B cell (primary cell): ENCODE results near the gene RNLS. TPM values are rescaled to one million over a fixed set of nuclear protein-coding genes. Genes with fewer than 3 reads are reported as not detected.

ENCODE experiments used
- ATAC-seq: fragments of 200-7000 bp; cut with Tn5 transposase; one replicate; pipeline ENCODE4 v1.10.0; 2021; ENCODE audit warnings: low read depth, mild to moderate bottlenecking, moderate number of reproducible peaks, moderate library complexity
- CTCF ChIA-PET: fragments of 350-600 bp; sonication (Branson Sonifier 250); formaldehyde crosslinking; loops from one replicate; lab custom pipeline; 2021; ENCODE audit warnings: antibody characterized with exemption, inconsistent platforms; lab: Charles Lee
- POLR2A ChIA-PET: fragments of 350-600 bp; sonication (Branson Sonifier 250); formaldehyde crosslinking; loops from one replicate; lab custom pipeline; 2021; ENCODE audit warnings: antibody characterized with exemption; lab: Charles Lee
- DNase-seq: peaks from one replicate; pipeline ENCODE4 v3.0.0; 2013
- H2AFZ ChIP-seq: 2 replicates; pipeline ENCODE4 v1.6.1; 2012; ENCODE audit warnings: mild to moderate bottlenecking, low read depth, low read length; ENCODE audit not compliant: insufficient read depth, poor library complexity, severe bottlenecking
- H3K27ac ChIP-seq, 2 donors: 1 replicate in 1 of 2; 2 replicates in 1 of 2; pipeline ENCODE4 v1.5.1; 2012 to 2013; ENCODE audit warnings: low read length in 2 of 2, mild to moderate bottlenecking in 2 of 2, moderate library complexity in 1 of 2
- H3K27me3 ChIP-seq, 4 experiments: fragments of 200-600 bp in 1 of 4; sonication (generic) in 1 of 4; replicated peaks in 1 of 4; 1 replicate in 2 of 4; 2 replicates in 2 of 4; pipeline versions ENCODE4 v1.6.1 to v1.7.0; 2013 to 2016; ENCODE audit warnings: low read length in 3 of 4, mild to moderate bottlenecking in 2 of 4, mixed read lengths in 1 of 4, moderate library complexity in 1 of 4; ENCODE audit not compliant: insufficient read depth in 4 of 4, control insufficient read depth in 3 of 4; ENCODE audit errors: control extremely low read depth in 1 of 4
- H3K36me3 ChIP-seq, 2 experiments: replicated peaks in 1 of 2; 1 replicate in 1 of 2; 2 replicates in 1 of 2; pipeline versions ENCODE4 v1.6.1 to v1.7.1; 2013; ENCODE audit warnings: low read length in 1 of 2; ENCODE audit not compliant: insufficient read depth in 2 of 2, control insufficient read depth in 1 of 2; ENCODE audit errors: control extremely low read depth in 1 of 2, extremely low read depth in 1 of 2
- H3K4me1 ChIP-seq, 2 donors: fragments of 200-600 bp in 1 of 2; sonication (generic) in 1 of 2; 1 replicate in 1 of 2; 2 replicates in 1 of 2; pipeline versions ENCODE4 v1.5.1 to v1.6.1; 2013 to 2017; ENCODE audit warnings: low read length in 2 of 2; ENCODE audit not compliant: control insufficient read depth in 2 of 2, insufficient read depth in 2 of 2
- H3K4me2 ChIP-seq: replicated peaks from 2 replicates; pipeline ENCODE3; 2012; ENCODE audit warnings: mild to moderate bottlenecking, low read depth, low read length; ENCODE audit not compliant: poor library complexity, severe bottlenecking
- H3K4me3 ChIP-seq, 5 experiments: fragments of 200-600 bp in 1 of 5; sonication (generic) in 1 of 5; 1 replicate in 3 of 5; 2 replicates in 2 of 5; pipeline versions ENCODE4 v1.5.1 to v1.7.0; 2011 to 2016; ENCODE audit warnings: low read length in 4 of 5, mild to moderate bottlenecking in 4 of 5, low read depth in 2 of 5, control low read depth in 1 of 5, moderate library complexity in 1 of 5; ENCODE audit not compliant: insufficient read depth in 1 of 5; ENCODE audit errors: control extremely low read depth in 1 of 5, extremely low read depth in 1 of 5
- H3K79me2 ChIP-seq: fragments of 200-600 bp; sonication (generic); one replicate; pipeline ENCODE4 v1.6.0; 2016; ENCODE audit warnings: low read length; ENCODE audit not compliant: control insufficient read depth, insufficient read depth
- H3K9ac ChIP-seq: fragments of 200-600 bp; sonication (generic); 2 replicates; pipeline ENCODE4 v1.6.1; 2017; ENCODE audit warnings: mild to moderate bottlenecking, low read length, moderate library complexity
- H3K9me3 ChIP-seq, 3 donors: one replicate each; pipeline versions ENCODE4 v1.6.1 to v1.7.1; 2013; ENCODE audit warnings: low read length in 2 of 3; ENCODE audit not compliant: control insufficient read depth in 2 of 3, insufficient read depth in 1 of 3; ENCODE audit errors: control extremely low read depth in 1 of 3
- H4K20me1 ChIP-seq: 2 replicates; pipeline ENCODE4 v1.6.0; 2012; ENCODE audit warnings: mild to moderate bottlenecking, low read length; ENCODE audit not compliant: insufficient read depth, control insufficient read depth, poor library complexity, severe bottlenecking
- H3K27ac Mint-ChIP-seq: one replicate; pipeline ENCODE4 v1.8.0; 2021; ENCODE audit warnings: mixed read lengths
- H3K27me3 Mint-ChIP-seq: one replicate; pipeline ENCODE4 v1.8.0; 2021; ENCODE audit warnings: mixed read lengths
- H3K4me1 Mint-ChIP-seq: one replicate; pipeline ENCODE4 v1.8.0; 2021; ENCODE audit warnings: mixed read lengths
- H3K4me3 Mint-ChIP-seq: one replicate; pipeline ENCODE4 v1.8.0; 2021; ENCODE audit warnings: mixed read lengths
- H3K9me3 Mint-ChIP-seq: one replicate; pipeline ENCODE4 v1.8.0; 2022; ENCODE audit warnings: mixed read lengths; ENCODE audit not compliant: insufficient read depth
- CTCF ChIP-seq: fragments of 200-600 bp; IDR thresholded peaks from one replicate; pipeline ENCODE4 v1.8.0; 2022; ENCODE audit warnings: antibody characterized with exemption, mild to moderate bottlenecking
- EZH2 ChIP-seq: IDR thresholded peaks from 2 replicates; pipeline ENCODE4 v1.6.1; 2012; ENCODE audit warnings: borderline replicate concordance, low read depth, mild to moderate bottlenecking, moderate library complexity, low read length; ENCODE audit not compliant: insufficient read depth, poor library complexity, severe bottlenecking
- WGBS: methylation state at CpG from one replicate; pipeline ENCODE4 v1.1.5; 2013; ENCODE audit warnings: missing lambda C conversion rate; ENCODE audit not compliant: insufficient coverage; 5-methylcytosine and 5-hydroxymethylcytosine counted together
- intact Hi-C: fragments of 100-400 bp; cut with micrococcal nuclease; formaldehyde crosslinking; loops from one replicate; pipeline ENCODE4 v1.10.0; 2022
- polyA plus RNA-seq: library from polyadenylated mRNA; depleted of rRNA; stranded (reverse); fragments of >200 nt; gene quantifications from 2 replicates; pipeline ENCODE4 v1.2.3, GENCODE V29; 2012
- total RNA-seq, 2 donors: library from RNA; stranded (reverse); fragments of 120-200 nt in 1 of 2; gene quantifications; 1 replicate in 1 of 2; 2 replicates in 1 of 2; pipeline versions ENCODE4 v1.2.3 to v1.2.4, GENCODE V29; 2013 to 2022

The RNLS gene
- total and polyA plus RNA-seq, 2 donors (not counting 1 experiment from before 2014, with no cell fraction given): 3.5 to 7.5 TPM

- Histone ChIP-seq H3K9ac (no peak overlapping the region), H2AFZ (no peak overlapping the region), H3K79me2 (no peaks in the 10 kb centered on the region), H3K27ac (no peak overlapping the region), H3K4me3 (no peak overlapping the region), H3K9me3 (no peaks in the 10 kb centered on the region), H4K20me1 (no peaks in the 10 kb centered on the region), H3K36me3 (no peaks in the 10 kb centered on the region), H3K4me1 (no peaks in the 10 kb centered on the region), H3K4me2 (no peak overlapping the region), H3K27me3 (no peaks in the 10 kb centered on the region)
- no CpG with 5 or more reads among the region's 2 CpGs for WGBS
- Mint-ChIP-seq H3K27me3 (no peaks in the 10 kb centered on the region), H3K27ac (no peak overlapping the region), H3K4me3 (no peak overlapping the region), H3K9me3 (no peaks in the 10 kb centered on the region), H3K4me1 (no peaks in the 10 kb centered on the region)
- TF ChIP-seq CTCF (no peak), EZH2 (no peak)
- ATAC-seq: no peak
- ChIA-PET CTCF (no interaction called here), POLR2A (no interaction called here)
- DNase-seq: no peak
- intact Hi-C loops: no loop called here
These were observed 108.9 kb downstream of the RNLS start for GRCh38 chr10:88473989-88474883.

GRCh38 chr10:88472540-88472939 is 110.6 kb downstream of the RNLS start:
- H3K79me2 ChIP-seq: no peaks in the 10 kb centered on the region
- H3K4me2 ChIP-seq: no peak overlapping the region
- Mint-ChIP-seq H3K27ac (no peak overlapping the region), H3K27me3 (no peaks in the 10 kb centered on the region), H3K4me1 (no peaks in the 10 kb centered on the region), H3K9me3 (no peaks in the 10 kb centered on the region), H3K4me3 (no peak overlapping the region)
- ATAC-seq (no peak), DNase-seq (no peak)
- ChIA-PET CTCF (no interaction called here), POLR2A (no interaction called here)
- H3K4me3 ChIP-seq: no peak overlapping the region
- no peak overlapping the region for H3K9ac ChIP-seq
- H4K20me1 ChIP-seq: no peaks in the 10 kb centered on the region
- H3K36me3 ChIP-seq: no peaks in the 10 kb centered on the region
- no peaks in the 10 kb centered on the region for H3K9me3 ChIP-seq
- no peaks in the 10 kb centered on the region for H3K27me3 ChIP-seq
- TF ChIP-seq EZH2 (no peak), CTCF (no peak)
- no peak overlapping the region for H3K27ac ChIP-seq
- no CpG with 5 or more reads among the region's 1 CpG for WGBS
- H3K4me1 ChIP-seq: no peaks in the 10 kb centered on the region
- intact Hi-C loops: no loop called here
- no peak overlapping the region for H2AFZ ChIP-seq
